HG03378 (cell line): ENCODE data around the gene KCTD15.

Experiments
- ATAC-seq: cut with Tn5 transposase; IDR thresholded peaks from one replicate; pipeline ENCODE4 v1.9.1; 2021; ENCODE audit warnings: mild to moderate bottlenecking, moderate library complexity; ENCODE audit not compliant: unreplicated experiment

Gene KCTD15

DNA sequence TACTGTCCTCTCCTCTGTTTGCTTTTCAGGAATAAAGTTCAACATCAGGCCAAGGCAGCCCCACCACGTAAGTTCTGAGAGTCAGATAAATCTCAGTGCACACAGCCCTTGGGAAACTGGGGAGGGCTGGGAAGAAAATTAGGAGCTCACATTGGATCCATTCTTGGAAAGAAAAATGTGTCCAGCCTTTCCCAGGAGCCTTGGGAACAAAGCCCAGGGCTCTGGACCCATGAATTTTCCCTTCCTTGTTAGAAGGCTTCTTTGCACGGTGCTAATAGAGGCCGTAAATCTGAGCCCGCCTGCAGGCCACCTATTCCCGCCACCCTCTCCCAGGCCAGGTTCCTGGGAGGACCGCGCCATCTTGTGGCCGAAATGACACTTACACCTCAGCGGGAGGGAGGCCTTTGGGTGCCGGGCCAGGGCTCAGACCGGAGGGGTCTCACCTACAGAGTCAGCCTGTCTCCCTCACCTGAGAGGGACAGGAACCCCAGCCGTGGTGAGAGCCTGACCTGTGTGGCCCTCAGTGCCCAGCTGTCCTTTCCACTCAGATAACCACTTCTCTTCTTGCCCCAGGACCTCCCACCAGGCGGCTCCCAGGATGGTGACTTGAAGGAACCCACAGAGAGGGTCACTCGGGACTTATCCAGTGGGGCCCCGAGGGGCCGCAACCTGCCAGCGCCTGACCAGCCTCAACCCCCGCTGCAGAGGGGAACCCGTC is 25.1 kb upstream of the KCTD15 start:
- ATAC-seq: no peak

DNA sequence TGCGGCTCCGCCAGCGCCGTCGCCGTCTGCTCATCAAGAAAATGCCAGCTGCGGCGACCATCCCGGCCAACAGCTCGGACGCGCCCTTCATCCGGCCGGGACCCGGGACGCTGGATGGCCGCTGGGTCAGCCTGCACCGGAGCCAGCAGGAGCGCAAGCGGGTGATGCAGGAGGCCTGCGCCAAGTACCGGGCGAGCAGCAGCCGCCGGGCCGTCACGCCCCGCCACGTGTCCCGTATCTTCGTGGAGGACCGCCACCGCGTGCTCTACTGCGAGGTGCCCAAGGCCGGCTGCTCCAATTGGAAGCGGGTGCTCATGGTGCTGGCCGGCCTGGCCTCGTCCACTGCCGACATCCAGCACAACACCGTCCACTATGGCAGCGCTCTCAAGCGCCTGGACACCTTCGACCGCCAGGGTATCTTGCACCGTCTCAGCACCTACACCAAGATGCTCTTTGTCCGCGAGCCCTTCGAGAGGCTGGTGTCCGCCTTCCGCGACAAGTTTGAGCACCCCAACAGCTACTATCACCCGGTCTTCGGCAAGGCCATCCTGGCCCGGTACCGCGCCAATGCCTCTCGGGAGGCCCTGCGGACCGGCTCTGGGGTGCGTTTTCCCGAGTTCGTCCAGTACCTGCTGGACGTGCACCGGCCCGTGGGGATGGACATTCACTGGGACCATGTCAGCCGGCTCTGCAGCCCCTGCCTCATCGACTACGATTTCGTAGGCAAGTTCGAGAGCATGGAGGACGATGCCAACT is 24.4 kb upstream of the KCTD15 start:
- ATAC-seq: no peak

DNA sequence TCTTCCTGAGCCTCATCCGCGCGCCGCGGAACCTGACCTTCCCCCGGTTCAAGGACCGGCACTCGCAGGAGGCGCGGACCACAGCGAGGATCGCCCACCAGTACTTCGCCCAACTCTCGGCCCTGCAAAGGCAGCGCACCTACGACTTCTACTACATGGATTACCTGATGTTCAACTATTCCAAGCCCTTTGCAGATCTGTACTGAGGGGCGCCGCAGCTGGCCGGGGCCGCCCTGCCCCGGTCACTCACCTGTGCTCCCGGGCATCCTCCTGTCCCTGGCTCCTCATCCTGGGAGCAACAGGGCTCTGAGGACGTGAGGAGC is 23.9 kb upstream of the KCTD15 start:
- no peak for ATAC-seq

DNA sequence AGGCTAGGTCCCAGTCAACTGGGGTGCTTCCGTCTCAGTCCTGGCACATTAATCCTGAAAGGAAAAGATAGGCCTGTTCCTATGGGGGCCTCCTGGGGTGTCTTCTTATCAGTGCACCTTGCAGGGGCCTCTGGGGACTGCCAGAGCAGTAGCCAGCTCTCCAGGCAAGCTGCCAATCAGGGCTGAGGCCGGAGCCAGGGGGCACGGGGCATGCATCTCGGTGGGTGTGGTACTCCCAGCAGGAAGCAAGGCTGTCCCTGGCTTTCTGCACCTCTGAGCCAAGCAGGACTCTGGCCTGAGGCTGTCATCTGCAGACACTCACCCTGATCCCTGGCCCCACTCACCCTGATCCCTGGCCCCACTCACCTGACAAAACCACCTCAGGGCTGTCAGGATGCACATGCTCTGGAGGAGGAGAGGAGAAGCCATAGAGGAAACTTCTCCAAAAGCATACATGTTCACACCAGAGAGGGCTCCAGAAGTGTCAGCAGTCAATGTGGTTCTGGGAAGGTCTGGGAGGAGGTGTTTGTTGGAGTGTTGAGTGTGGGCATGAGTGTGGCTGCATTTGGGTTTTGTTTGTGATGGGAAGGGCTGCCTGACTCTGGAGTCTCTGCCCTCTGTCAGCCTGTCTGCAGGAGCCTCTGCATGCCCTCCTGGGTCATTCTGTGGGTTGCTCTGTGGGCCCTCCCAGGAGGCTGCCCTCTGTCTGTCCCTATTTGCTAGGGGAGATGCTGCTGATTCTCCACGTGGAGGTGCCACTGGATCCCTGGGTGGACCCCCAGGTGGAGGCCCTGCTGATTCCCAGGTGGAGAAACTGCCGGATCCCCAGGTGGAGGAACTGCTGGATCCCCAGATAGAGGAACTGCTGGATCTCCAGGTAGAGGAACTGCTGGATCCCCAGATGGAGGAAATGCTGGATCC is 22.7 kb upstream of the KCTD15 start:
- ATAC-seq: no peak

DNA sequence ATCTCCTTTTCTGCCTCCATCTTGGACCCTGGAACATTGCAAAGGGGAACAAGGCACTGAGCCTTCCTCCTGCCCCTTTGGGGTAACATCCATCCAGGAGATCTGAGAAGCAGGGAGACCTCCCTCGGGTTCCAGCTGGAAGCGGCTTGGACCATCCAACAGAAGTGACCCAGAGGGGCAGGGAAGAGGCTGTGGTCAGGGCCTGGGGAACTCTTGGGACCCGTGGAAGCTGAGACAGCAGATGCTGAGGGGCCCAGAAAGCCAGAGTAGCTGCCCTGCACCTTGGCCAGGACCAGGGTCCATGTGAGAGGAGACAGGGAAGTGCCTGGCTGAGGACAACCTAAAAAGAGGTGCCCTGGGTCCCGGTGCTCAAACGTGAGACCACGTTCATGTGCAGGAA is 21.9 kb upstream of the KCTD15 start:
- no peak for ATAC-seq

DNA sequence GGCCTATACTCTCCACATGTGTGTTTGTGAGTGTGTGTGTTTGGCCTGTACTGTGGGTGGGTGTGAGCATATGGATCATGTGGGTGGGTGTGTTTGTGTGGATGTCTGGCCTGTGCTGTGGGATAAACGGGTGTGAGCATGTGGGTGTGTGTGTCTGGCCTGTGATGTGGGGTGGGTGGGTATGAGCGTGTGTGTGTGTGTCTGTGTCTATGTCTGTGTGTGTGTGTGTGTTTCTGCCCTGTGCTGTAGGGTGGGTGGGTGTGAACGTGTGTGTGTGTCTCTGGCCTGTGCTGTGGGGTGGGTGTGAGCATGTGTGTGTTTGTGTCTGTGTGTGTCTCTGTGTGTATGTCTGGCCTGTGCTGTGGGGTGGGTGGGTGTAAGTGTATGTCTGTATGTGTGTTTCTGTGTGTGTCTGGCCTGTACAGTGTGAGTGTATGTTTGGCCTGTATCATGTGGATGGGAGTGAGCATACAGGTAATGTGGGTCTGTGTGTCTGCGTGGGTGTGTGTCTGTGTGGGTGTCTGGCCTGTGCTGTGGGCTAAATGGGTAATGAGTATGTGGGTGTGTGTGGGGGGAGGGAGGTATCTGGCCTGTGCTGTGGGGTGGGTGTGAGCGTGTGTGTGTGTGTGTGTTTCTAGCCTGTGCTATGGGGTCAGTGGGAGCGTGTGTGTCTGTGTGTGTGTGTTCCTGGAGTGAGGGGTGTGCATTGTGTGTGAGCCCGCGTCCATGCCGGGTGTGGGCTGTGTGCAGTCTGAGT is 20.8 kb upstream of the KCTD15 start:
- no peak for ATAC-seq

DNA sequence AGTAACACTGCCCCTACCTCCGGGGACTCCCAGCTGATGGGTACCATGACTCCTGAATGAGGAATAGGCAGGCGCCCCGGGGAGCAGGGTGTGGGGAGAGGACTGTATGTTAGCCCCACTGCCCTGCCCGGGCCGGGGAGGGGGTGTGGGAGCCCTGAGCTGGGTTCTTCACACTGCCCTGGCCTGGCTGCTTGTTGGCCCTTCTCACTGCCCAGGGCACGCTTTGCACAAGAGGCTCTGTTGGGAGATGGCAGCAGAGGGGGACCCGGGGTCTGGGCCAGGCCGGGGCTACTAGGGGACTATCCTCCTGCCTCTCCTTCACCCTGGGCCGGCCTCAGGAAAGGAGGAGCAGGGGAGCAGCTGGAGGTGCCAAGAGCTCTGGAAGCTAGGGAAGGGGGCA is 19.3 kb upstream of the KCTD15 start:
- no peak for ATAC-seq

DNA sequence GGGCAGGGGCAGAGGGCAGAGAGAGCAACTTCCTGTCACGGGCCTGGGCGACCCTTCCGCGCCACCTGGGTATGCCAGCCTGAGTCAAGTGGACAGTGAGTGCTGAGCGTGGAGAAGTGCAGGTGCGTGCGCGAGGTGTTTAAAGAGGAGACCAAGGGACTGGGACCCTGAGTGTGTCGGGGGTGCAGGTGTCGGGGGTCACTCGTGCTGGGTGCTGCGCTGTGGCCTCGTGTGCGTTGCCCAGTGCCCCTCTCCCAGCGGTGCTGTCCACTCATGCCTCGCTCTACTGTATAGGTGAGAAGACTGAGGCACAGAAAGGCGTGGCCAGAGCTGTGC is 18.9 kb upstream of the KCTD15 start:
- no peak for ATAC-seq

DNA sequence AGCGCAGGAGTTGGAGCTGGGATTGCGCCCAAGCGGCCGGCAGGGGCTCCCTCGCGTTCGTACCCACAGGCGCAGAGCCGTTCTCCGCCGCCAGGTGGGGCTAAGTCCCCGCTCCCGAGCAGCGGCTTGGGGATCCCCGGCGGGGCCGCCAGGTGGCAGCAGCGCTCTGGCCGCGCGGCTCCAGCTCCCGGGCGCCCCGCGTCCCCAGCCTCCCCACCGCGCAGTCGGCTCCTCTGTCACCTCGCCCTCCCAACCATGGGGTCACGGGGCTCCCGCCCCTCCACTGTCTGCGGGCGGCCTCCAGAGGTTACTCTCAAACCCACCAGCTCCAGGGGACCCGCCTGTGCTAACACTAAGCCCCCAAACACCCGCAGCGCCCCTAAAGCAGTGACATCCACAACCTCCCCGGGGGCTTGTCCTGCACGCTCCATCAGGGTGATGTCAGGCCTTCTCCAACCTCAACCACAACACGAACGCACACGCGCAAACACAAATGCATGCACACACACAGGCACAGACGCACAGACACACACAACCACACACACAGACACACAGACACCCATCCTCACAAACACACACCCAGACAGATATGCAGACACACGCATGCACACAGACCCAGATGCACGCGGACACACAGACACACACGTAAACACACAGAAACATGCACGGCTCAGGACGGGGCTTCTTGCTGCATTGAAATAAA is 18.4 kb upstream of the KCTD15 start:
- ATAC-seq: no peak

DNA sequence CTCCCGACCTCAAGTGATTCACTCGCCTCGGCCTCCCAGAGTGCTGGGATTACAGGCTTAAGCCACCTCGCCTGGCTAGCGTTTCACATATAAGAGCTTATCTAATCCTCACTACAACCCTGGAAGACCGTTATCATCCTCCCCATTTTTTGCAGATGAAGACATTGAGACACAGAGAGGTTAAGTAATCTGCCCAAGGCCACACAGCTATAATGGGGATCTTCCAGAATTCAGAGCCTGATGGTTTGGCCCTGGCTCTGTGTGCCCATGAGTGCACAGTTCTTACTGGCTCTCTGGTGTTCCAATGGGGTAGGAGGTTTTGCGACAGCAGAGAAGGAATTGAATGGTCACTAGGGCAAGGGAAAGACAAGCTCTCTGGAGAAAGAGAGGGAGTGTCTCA is 16.8 kb upstream of the KCTD15 start:
- ATAC-seq: no peak

DNA sequence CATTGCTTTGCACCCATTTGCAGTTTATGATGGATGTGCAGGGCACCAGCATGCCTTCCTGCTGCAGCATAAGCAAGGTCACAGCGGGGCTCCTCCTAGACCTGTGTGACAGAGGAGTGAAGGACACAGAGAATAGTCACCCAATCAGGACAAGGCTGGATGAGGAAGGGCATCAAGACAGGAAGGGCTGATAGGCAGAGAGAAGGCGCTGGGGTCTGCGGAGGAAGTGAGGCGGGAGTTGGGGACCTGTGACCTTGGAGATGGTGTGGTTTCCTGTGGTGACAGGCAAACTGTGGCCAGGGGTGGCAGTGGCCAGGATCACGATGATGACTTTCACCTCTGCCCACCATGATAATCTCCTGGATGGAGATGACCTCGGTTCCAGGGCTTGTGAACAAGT is 16.4 kb upstream of the KCTD15 start:
- no peak for ATAC-seq

DNA sequence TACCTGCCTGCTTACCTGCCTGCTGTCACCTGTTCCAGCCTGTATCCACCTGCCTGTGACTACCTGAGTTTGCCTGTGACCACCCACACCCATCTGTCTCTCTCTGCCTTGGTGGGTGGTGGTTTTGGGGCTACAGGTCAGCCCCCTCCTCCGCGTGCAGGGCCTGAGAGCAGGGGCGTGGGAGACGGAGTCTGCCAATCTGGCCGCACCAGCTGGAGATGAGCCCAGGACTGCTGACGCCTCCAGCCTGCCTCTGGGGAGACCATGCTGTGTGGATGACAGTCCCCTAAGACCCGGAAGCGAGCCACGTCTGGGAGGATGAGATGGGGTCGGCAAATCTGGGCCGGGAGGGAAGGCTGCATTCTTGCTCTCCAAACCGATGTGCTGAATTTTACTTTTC is 15.9 kb upstream of the KCTD15 start:
- no peak for ATAC-seq

DNA sequence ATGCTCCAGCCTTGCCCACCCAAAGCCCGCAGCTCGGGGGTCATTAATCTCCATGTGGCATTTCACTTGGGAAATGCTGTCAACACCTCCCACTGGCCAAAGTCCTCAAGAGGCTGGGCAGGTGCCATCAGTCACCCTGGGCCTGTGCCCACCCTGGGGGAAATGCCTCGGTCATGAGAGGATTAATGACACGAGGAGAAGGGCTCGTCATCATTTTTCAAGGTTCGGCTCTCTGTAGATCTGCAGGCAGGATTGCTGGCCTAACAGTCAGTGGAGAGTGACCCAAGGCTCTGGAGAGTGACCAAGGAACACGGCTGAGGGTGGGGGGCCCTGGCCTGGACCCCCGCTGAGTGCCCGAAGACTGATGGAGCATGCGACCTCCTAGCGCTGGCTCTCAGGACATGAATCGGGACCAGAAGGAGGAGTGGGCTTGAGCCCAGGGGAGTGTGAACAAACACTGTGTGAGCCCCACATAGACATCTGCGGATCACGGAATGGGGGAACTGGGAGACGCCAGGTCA is 15.2 kb upstream of the KCTD15 start:
- ATAC-seq: no peak

DNA sequence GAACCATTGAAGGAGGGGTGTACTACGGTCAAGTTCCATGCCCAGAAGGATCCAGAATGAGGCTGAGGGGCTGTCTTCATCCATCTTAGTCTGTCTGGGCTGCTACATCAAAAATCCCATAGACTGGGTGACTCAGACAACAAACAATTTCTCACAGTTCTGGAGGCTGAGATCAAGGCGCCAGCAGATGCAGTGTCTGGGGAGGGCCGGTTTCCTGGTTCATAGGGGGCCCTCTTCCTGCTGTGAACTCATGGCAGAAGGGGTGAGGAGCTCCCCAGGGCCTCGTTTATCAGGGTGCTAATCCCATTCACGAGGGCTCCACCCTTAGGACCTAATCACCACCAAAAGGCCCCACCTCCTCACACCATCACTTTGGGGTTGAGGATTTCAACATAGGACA is 14.7 kb upstream of the KCTD15 start:
- ATAC-seq: no peak

DNA sequence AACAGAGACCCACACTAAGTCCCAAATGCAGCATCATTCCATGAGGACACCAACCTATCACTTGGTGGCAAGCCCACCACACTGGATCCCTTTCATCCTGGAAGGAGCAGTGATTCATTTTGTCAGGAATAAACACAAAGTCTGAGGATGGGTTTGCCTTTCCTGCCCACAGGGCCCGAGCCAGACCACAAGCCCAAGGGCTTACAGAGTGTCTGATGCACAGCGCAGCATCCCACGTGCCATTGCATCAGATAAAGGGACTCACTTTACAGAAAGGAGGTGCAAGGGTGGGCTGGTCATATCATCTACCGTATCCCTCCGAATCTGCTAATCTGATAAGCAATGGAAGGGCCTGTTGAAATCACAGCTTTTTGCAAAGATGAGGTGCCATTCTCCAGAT is 12.2 kb upstream of the KCTD15 start:
- no peak for ATAC-seq

DNA sequence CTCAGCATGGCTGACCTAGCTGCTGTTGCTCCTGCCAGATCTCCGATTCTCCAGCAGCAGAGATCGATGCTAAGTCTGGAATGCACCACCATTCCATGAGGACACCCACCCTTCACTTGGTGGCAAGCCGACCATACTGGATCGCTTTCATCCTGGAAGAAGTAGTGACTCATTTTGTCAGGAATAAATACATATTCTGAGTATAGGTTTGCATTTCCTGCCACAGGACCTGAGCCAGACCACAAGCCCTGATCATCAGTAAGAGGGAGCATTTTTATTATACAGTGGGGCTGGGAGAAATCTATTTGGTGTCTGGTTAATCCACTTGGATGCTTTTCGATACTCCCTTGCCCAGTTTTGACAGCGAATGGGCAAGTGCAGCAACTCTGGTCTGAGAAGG is 10.9 kb upstream of the KCTD15 start:
- no peak for ATAC-seq

DNA sequence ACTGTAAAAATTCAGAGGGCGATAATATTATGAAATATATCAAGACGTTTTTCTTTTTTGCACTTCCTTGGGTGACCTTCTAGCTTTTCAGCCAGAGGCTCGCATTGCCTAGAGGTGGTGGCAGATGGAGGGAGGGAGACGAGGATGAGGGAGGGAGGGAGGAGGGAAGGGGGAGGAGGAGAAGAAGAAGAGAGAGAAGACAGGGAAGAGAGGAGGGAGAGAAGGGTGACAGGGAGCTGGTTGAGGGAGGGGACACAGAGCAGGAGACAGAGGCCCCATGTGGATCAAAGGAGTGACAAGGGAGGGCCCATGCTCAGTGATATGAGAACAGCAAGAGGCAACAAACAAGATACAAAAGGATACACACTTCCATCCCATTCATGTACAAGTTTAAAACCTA is 8.0 kb upstream of the KCTD15 start:
- ATAC-seq: no peak

DNA sequence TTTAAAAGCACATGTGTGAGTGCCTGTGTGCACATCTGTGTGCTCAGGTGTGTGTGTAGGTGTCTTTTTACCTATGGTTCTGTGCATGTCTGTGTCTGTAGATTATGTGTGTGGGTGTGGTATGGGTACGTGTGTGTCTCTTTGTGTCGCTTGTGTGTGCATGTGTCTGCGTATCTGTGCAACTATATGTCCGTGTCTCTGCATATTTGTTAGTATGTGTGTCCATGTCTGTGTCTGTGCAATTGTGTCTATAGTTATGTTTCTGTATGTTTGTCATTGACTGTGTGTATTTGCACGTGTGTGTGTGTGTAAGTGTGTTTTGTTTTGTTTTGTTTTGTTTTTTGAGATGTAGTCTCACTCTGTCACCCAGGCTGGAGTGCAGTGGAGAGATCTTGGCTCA is 7.3 kb upstream of the KCTD15 start:
- no peak for ATAC-seq

DNA sequence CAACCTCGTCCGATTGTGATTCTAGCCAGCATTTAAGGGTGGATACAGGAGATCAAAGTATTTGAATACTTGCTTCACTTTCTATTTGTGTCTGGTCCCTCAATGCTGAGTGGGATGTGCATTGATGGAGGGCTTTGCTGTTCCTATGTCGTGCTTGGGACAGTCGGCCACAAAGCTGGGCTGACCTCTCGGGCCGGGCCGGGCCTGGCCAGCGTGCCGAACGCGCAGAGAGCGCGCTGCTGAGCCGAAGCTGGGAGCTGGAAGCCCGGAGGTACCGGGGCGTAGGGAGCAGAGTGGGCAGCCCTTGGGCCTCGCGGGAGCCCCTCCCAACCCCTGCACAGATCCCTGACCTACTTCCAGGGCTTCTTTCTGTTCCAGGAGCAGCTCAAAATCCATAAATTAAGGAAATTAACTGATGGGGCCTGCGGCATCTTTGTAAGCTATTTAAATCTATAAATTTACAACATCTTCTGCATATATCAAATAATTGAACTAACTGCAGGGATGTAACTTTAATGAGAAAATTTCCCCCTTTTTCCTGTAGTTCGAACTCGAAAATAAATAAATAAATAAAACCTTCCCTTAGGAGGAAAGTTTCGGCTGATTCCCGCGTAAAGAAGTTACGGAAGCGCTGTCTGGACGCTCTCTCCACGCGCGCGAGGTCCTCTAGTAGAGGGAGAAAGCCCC is 1.8 kb upstream of the KCTD15 start:
- no peak for ATAC-seq
